Measurements from ENCODE around the gene CD1B. TPM values are rescaled to one million over a fixed set of nuclear protein-coding genes. Genes with fewer than 3 reads are reported as not detected.
"Not testable (repeated sequence)": the region's sequence is repeated elsewhere in the genome, so short reads cannot be mapped to it uniquely, and the experiment has no call there.

The CD1B gene
- total and polyA plus RNA-seq, 12 donors, result 0.04 to 0.76 (median 0.39) TPM; not detected in 9

GRCh38 chr1:158286941-158287346 lies 44.4 kb downstream of the CD1B start:
- DNase-seq (no peak), ATAC-seq (no peak)
- peaks cover 0 to 68% (median 0%) of the 10 kb centered on the region in 9 donors for H3K4me1 ChIP-seq
- H3K27me3 ChIP-seq, result peaks cover 0 to 13% (median 5%) of the 10 kb centered on the region in 7 donors
- peak overlapping the region in 1 of 10 donors; percentile 84 for H3K27ac ChIP-seq
- no peaks in the 10 kb centered on the region for H3K36me3 ChIP-seq
- H3K9me3 ChIP-seq, result peaks cover 0 to 4% (median 0%) of the 10 kb centered on the region in 11 donors
- H3K4me3 ChIP-seq, result no peak overlapping the region
- WGBS, 2 donors, result 86 to 100% methylated on average over 1 of the region's 1 CpG
- no peak for TF ChIP-seq CTCF (IDR thresholded peaks at IDR 0.05)
- intact Hi-C loops (cut with DNase I), result no loop called here

- Histone ChIP-seq H3K4me1 (peaks cover 0 to 63% (median 0%) of the 10 kb centered on the region in 9 donors), H3K27ac (peak overlapping the region in 1 of 10 donors; percentile 84), H3K36me3 (no peaks in the 10 kb centered on the region), H3K4me3 (no peak overlapping the region), H3K27me3 (peaks cover 0 to 13% (median 5%) of the 10 kb centered on the region in 7 donors), H3K9me3 (peaks cover 0 to 4% (median 0%) of the 10 kb centered on the region in 11 donors)
- TF ChIP-seq CTCF (IDR thresholded peaks at IDR 0.05), result no peak
- 78% methylated on average over 4 of the region's 4 CpGs for WGBS, 2 donors
- ATAC-seq, result no peak
- DNase-seq, result no peak
- intact Hi-C loops (cut with DNase I), result no loop called here
These were observed 44.8 kb downstream of the CD1B start for GRCh38 chr1:158286487-158286886.

DNA sequence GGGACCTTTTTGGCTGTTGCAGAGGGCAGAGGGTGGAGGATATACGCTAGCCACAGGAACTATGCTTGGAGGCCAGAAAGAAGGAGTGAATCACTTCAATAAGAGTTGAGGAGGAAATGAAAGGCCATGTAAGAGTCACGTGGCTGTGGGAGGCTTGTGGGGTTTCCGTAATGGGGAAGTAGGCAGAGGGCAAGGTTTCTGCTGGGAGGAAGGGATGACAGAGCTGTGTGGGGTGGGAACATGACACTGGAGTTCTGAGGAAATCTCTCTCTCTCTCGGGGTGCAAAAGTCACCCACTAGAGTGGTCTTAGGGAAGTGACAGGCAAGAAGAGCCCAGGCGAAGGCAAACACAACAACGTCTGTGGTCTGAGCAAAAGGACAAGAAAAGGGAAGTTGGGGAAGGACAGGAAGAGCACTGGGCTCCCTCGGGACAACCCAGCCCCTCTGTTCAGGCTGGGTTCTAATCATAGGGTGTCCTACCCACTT lies 45.5 kb downstream of the CD1B start:
- WGBS, 2 donors, result 41 to 50% methylated on average over 7 of the region's 7 CpGs
- no peaks in the 10 kb centered on the region for H3K36me3 ChIP-seq
- no peak for TF ChIP-seq CTCF (IDR thresholded peaks at IDR 0.05)

GRCh38 chr1:158283965-158284364 lies 47.4 kb downstream of the CD1B start:
- TF ChIP-seq CTCF (IDR thresholded peaks at IDR 0.05), result no peak
- Histone ChIP-seq H3K27ac (no peak overlapping the region), H3K27me3 (peaks cover 0 to 13% (median 5%) of the 10 kb centered on the region in 7 donors), H3K4me3 (no peak overlapping the region), H3K9me3 (peaks cover 0 to 22% (median 7%) of the 10 kb centered on the region in 11 donors), H3K36me3 (no peaks in the 10 kb centered on the region), H3K4me1 (peaks cover 0 to 48% (median 0%) of the 10 kb centered on the region in 9 donors)
- ATAC-seq (no peak), DNase-seq (no peak)
- intact Hi-C loops (cut with DNase I), result no loop called here
- WGBS, 2 donors, result 54 to 62% methylated on average over 2 of the region's 2 CpGs

More for the DNA sequence above, 45.5 kb downstream of the CD1B start:
- ATAC-seq (peak; percentile 44 to 91 (median 87)), DNase-seq (peak in 1 of 2 donors; percentile 50)
- peaks cover 0 to 13% (median 5%) of the 10 kb centered on the region in 7 donors for H3K27me3 ChIP-seq
- intact Hi-C loops (cut with DNase I), result no loop called here
- peaks cover 0 to 8% (median 0%) of the 10 kb centered on the region in 11 donors for H3K9me3 ChIP-seq
- no peak overlapping the region for H3K4me3 ChIP-seq
- H3K27ac ChIP-seq, result peak overlapping the region in 1 of 10 donors; percentile 84
- peaks cover 0 to 58% (median 0%) of the 10 kb centered on the region in 9 donors for H3K4me1 ChIP-seq

DNA sequence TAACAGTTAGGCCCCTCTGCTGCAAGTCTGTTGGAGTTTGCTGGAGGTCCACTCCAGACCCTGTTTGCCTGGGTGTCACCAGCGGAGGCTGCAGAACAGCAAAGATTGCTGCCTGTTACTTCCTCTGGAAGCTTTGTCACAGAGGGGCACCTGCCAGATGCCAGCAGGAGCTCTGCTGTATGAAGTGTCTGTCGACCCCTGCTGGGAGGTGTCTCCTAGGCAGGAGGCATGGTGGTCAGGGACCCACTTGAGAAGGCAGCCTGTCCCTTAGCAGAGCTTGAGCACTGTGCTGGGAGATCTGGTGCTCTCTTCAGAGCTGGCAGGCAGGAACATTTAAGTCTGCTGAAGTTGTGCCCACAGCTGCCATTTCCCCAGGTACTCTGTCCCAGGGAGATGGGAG lies 48.9 kb downstream of the CD1B start:
- H3K27ac ChIP-seq; ATAC-seq; H3K4me3 ChIP-seq; intact Hi-C loops (cut with DNase I); H3K36me3 ChIP-seq; DNase-seq: not testable (repeated sequence)
- WGBS, 2 donors, result 67 to 72% methylated on average over 2 of the region's 2 CpGs
- peaks cover 0 to 44% (median 0%) of the 10 kb centered on the region in 9 donors for H3K4me1 ChIP-seq
- peaks cover 0 to 13% (median 0%) of the 10 kb centered on the region in 7 donors for H3K27me3 ChIP-seq
- H3K9me3 ChIP-seq, result peaks cover 0 to 22% (median 7%) of the 10 kb centered on the region in 11 donors
